H9 (cell line): ENCODE data around the gene MDK. TPM values are rescaled to one million over a fixed set of nuclear protein-coding genes. Genes with fewer than 3 reads are reported as not detected.

Source experiments
- DNase-seq: peaks from one replicate; pipeline ENCODE4 v3.0.0-alpha.2; 2017
- H2AFZ ChIP-seq: one replicate; pipeline ENCODE4 v1.6.1; 2013; ENCODE audit warnings: mild to moderate bottlenecking, low read length, control low read depth, moderate library complexity
- H2AK5ac ChIP-seq: 2 replicates; pipeline ENCODE4 v1.6.1; 2013; ENCODE audit warnings: low read length, control low read depth, mixed read lengths; ENCODE audit not compliant: insufficient read length
- H2BK120ac ChIP-seq: one replicate; pipeline ENCODE4 v1.6.1; 2013; ENCODE audit warnings: low read depth, mild to moderate bottlenecking, low read length, control low read depth, inconsistent platforms; ENCODE audit not compliant: poor library complexity, severe bottlenecking
- H2BK12ac ChIP-seq: 2 replicates; pipeline ENCODE4 v1.6.1; 2013; ENCODE audit warnings: low read length, control low read depth, mixed read lengths, low read depth; ENCODE audit not compliant: insufficient read length
- H2BK15ac ChIP-seq: 2 replicates; pipeline ENCODE4 v1.6.1; 2013; ENCODE audit warnings: low read depth, low read length, control low read depth
- H2BK20ac ChIP-seq: one replicate; pipeline ENCODE4 v1.6.1; 2013; ENCODE audit warnings: low read depth, mild to moderate bottlenecking, low read length, control low read depth, inconsistent platforms; ENCODE audit not compliant: poor library complexity, severe bottlenecking
- H2BK5ac ChIP-seq: 2 replicates; pipeline ENCODE4 v1.6.1; 2013; ENCODE audit warnings: low read length, control low read depth, mixed read lengths; ENCODE audit not compliant: insufficient read length
- H3K14ac ChIP-seq: 2 replicates; pipeline ENCODE4 v1.6.1; 2013; ENCODE audit warnings: low read length, control low read depth; ENCODE audit not compliant: insufficient read depth
- H3K18ac ChIP-seq: 2 replicates; pipeline ENCODE4 v1.6.1; 2013; ENCODE audit warnings: low read depth, mild to moderate bottlenecking, mixed read lengths, low read length, control low read depth; ENCODE audit not compliant: insufficient read length
- H3K23ac ChIP-seq: 2 replicates; pipeline ENCODE4 v1.6.1; 2013; ENCODE audit warnings: low read length, control low read depth, mixed read lengths, low read depth; ENCODE audit not compliant: insufficient read length
- H3K23me2 ChIP-seq: 2 replicates; pipeline ENCODE4 v1.6.1; 2013; ENCODE audit warnings: low read depth, mild to moderate bottlenecking, mixed read lengths, low read length, control low read depth; ENCODE audit not compliant: insufficient read length, poor library complexity, severe bottlenecking
- H3K27ac ChIP-seq: 2 replicates; pipeline ENCODE4 v1.5.1; 2013; ENCODE audit warnings: low read length, control low read depth, mixed read lengths, low read depth; ENCODE audit not compliant: insufficient read length
- H3K27me3 ChIP-seq: 2 replicates; pipeline ENCODE4 v1.6.1; 2013; ENCODE audit warnings: low read length, control low read depth, inconsistent platforms; ENCODE audit not compliant: insufficient read depth
- H3K4ac ChIP-seq: 2 replicates; pipeline ENCODE4 v1.6.1; 2013; ENCODE audit warnings: low read depth, mild to moderate bottlenecking, control low read depth, inconsistent platforms, low read length, moderate library complexity
- H3K4me1 ChIP-seq: 2 replicates; pipeline ENCODE4 v1.6.1; 2013; ENCODE audit warnings: low read length, control low read depth, inconsistent platforms; ENCODE audit not compliant: insufficient read depth
- H3K4me2 ChIP-seq: 2 replicates; pipeline ENCODE4 v1.6.1; 2013; ENCODE audit warnings: low read length, control low read depth, mixed read lengths; ENCODE audit not compliant: insufficient read length, insufficient read depth
- H3K56ac ChIP-seq: 2 replicates; pipeline ENCODE4 v1.6.1; 2013; ENCODE audit warnings: low read depth, mild to moderate bottlenecking, mixed read lengths, low read length, control low read depth; ENCODE audit not compliant: insufficient read length
- H3K79me1 ChIP-seq: 2 replicates; pipeline ENCODE4 v1.6.1; 2013; ENCODE audit warnings: low read depth, mild to moderate bottlenecking, moderate library complexity, low read length, control low read depth, inconsistent platforms; ENCODE audit not compliant: insufficient read depth, poor library complexity, severe bottlenecking
- H3K79me2 ChIP-seq: 2 replicates; pipeline ENCODE4 v1.6.1; 2013; ENCODE audit warnings: low read length, control low read depth, inconsistent platforms; ENCODE audit not compliant: insufficient read depth
- H3K9ac ChIP-seq: 2 replicates; pipeline ENCODE4 v1.6.1; 2013; ENCODE audit warnings: low read length, control low read depth, mixed read lengths; ENCODE audit not compliant: insufficient read length; ENCODE audit errors: extremely low read depth
- H3K9me3 ChIP-seq: one replicate; pipeline ENCODE4 v1.6.1; 2013; ENCODE audit warnings: low read depth, low read length, inconsistent platforms; ENCODE audit not compliant: control insufficient read depth
- H3T11ph ChIP-seq: one replicate; pipeline ENCODE4 v1.6.1; 2013; ENCODE audit warnings: mild to moderate bottlenecking, low read length, control low read depth, inconsistent platforms
- H4K20me1 ChIP-seq: one replicate; pipeline ENCODE4 v1.6.1; 2013; ENCODE audit not compliant: control insufficient read depth, insufficient read length, insufficient read depth
- H4K5ac ChIP-seq: 2 replicates; pipeline ENCODE4 v1.6.1; 2013; ENCODE audit warnings: low read depth, mild to moderate bottlenecking, mixed read lengths, low read length, control low read depth; ENCODE audit not compliant: insufficient read length
- H4K8ac ChIP-seq: replicated peaks from 2 replicates; pipeline ENCODE4 v1.6.1; 2013; ENCODE audit warnings: low read length, control low read depth, mixed read lengths, low read depth; ENCODE audit not compliant: insufficient read length
- H4K91ac ChIP-seq: 2 replicates; pipeline ENCODE4 v1.6.1; 2013; ENCODE audit warnings: low read depth, mild to moderate bottlenecking, moderate library complexity, mixed read lengths, low read length, control low read depth; ENCODE audit not compliant: insufficient read length
- H3K27ac Mint-ChIP-seq, 3 experiments: 2 replicates in 2 of 3; 3 replicates in 1 of 3; pipeline ENCODE4 v1.8.0; 2020 to 2021; ENCODE audit warnings: mixed read lengths in 3 of 3, mild to moderate bottlenecking in 1 of 3, moderate library complexity in 1 of 3
- H3K27me3 Mint-ChIP-seq: 2 replicates; pipeline ENCODE4 v1.8.0; 2021; ENCODE audit warnings: low read depth, mild to moderate bottlenecking, moderate library complexity, mixed read lengths
- H3K36me3 Mint-ChIP-seq, 3 experiments: 2 replicates in 2 of 3; 3 replicates in 1 of 3; pipeline ENCODE4 v1.8.0; 2020 to 2021; ENCODE audit warnings: low read depth in 3 of 3, mixed read lengths in 3 of 3; ENCODE audit not compliant: insufficient read depth in 1 of 3
- H3K4me1 Mint-ChIP-seq, 2 experiments: 2 replicates each; pipeline ENCODE4 v1.8.0; 2020; ENCODE audit warnings: mixed read lengths in 2 of 2
- H3K4me3 Mint-ChIP-seq, 2 experiments: 2 replicates in 1 of 2; 3 replicates in 1 of 2; pipeline ENCODE4 v1.8.0; 2020 to 2021; ENCODE audit warnings: mild to moderate bottlenecking in 2 of 2, mixed read lengths in 2 of 2, moderate library complexity in 1 of 2
- H3K9me3 Mint-ChIP-seq, 2 experiments: 2 replicates in 1 of 2; 3 replicates in 1 of 2; pipeline ENCODE4 v1.8.0; 2020; ENCODE audit warnings: mild to moderate bottlenecking in 2 of 2, mixed read lengths in 2 of 2, moderate library complexity in 1 of 2
- WGBS: extraction: QIAGEN DNeasy Blood & Tissue Kit; methylation state at CpG from one replicate; pipeline ENCODE4 v1.1.7; 2013; ENCODE audit warnings: missing lambda C conversion rate, low lambda C conversion rate, mixed read lengths; ENCODE audit not compliant: insufficient read length; ENCODE audit errors: extremely low coverage; 5-methylcytosine and 5-hydroxymethylcytosine counted together
- total RNA-seq: library from RNA; stranded (reverse); gene quantifications from 2 replicates; pipeline ENCODE4 v1.2.1, GENCODE V29; 2021
- TF ChIP-seq, protein P1 (sequence below): fragments of 200-600 bp; sonication (generic); conservative IDR thresholded peaks from 3 replicates; pipeline ENCODE4 v1.8.0; 2021; ENCODE audit warnings: antibody characterized with exemption, mild to moderate bottlenecking

Gene MDK
- total RNA-seq, 1 experiment from 2014 or later, result 392 TPM

DNA sequence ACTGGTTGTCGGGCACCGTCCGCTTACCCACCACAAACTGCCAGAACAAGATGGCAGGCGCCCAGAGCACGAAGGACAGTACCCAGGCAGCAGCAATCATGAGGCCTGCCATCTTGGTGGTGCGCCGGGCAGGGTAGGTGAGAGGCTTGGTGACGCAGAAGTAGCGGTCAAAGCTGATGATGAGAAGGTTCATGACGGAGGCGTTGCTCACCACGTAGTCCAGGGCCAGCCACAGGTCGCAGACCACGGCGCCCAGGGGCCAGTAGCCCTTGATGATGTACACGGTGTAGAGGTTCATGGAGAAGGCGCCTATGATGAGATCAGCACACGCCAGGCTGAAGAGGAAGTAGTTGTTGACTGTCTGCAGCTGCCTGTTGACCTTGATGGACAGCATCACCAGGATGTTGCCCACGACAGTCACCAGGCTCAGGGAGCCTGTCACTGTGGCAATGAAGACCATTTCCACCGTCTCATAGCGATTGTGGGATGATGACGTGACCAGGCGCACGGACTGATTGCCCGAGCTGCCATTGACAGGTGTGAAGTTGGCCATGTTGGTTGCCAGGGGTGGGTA lies 4.6 kb downstream of the MDK start:
- Histone ChIP-seq H3K56ac (no peak overlapping the region), H3K9me3 (no peaks in the 10 kb centered on the region), H2AFZ (no peak overlapping the region), H3K4ac (no peak overlapping the region), H3K79me1 (no peaks in the 10 kb centered on the region), H2BK15ac (no peak overlapping the region), H2BK12ac (no peak overlapping the region), H3T11ph (no peak overlapping the region), H2BK120ac (no peak overlapping the region), H3K4me2 (no peak overlapping the region), H3K27ac (no peak overlapping the region), H4K91ac (no peak overlapping the region), H4K20me1 (no peaks in the 10 kb centered on the region), H3K9ac (no peak overlapping the region), H3K23me2 (peaks cover 14% of the 10 kb centered on the region), H3K79me2 (no peaks in the 10 kb centered on the region), H2AK5ac (no peak overlapping the region), H3K27me3 (peaks cover 20% of the 10 kb centered on the region; the same call in 1 of the 2 replicates), H3K18ac (no peak overlapping the region), H2BK20ac (no peak overlapping the region), H4K8ac (no peak overlapping the region), H3K23ac (no peak overlapping the region), H4K5ac (no peak overlapping the region), H2BK5ac (no peak overlapping the region), H3K14ac (no peak overlapping the region; the same call in 1 of the 2 replicates), H3K4me1 (peaks cover 4% of the 10 kb centered on the region; the same call in 1 of the 2 replicates)
- Mint-ChIP-seq H3K9me3 (no peaks in the 10 kb centered on the region), H3K4me1 (peaks cover 21 to 49% of the 10 kb centered on the region in 2 experiments), H3K27ac (no peak overlapping the region), H3K27me3 (peaks cover 63% of the 10 kb centered on the region), H3K4me3 (no peak overlapping the region), H3K36me3 (peaks cover 5 to 10% (median 9%) of the 10 kb centered on the region in 3 experiments; a peak in 5 of 7 replicates)
- no peak for DNase-seq
- TF ChIP-seq, protein P1, sequence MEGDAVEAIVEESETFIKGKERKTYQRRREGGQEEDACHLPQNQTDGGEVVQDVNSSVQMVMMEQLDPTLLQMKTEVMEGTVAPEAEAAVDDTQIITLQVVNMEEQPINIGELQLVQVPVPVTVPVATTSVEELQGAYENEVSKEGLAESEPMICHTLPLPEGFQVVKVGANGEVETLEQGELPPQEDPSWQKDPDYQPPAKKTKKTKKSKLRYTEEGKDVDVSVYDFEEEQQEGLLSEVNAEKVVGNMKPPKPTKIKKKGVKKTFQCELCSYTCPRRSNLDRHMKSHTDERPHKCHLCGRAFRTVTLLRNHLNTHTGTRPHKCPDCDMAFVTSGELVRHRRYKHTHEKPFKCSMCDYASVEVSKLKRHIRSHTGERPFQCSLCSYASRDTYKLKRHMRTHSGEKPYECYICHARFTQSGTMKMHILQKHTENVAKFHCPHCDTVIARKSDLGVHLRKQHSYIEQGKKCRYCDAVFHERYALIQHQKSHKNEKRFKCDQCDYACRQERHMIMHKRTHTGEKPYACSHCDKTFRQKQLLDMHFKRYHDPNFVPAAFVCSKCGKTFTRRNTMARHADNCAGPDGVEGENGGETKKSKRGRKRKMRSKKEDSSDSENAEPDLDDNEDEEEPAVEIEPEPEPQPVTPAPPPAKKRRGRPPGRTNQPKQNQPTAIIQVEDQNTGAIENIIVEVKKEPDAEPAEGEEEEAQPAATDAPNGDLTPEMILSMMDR, result no peak
- WGBS, result no CpG with 5 or more reads among the region's 25 CpGs
